GM18867 (cell line): Measurements from ENCODE around the gene CR2.
"Not testable (repeated sequence)": the region's sequence is repeated elsewhere in the genome, so short reads cannot be mapped to it uniquely, and the experiment has no call there.

ENCODE experiments used
- ATAC-seq: cut with Tn5 transposase; IDR thresholded peaks from one replicate; pipeline ENCODE4 v1.9.1; 2021; ENCODE audit warnings: mild to moderate bottlenecking, moderate library complexity; ENCODE audit not compliant: unreplicated experiment

The CR2 gene

DNA sequence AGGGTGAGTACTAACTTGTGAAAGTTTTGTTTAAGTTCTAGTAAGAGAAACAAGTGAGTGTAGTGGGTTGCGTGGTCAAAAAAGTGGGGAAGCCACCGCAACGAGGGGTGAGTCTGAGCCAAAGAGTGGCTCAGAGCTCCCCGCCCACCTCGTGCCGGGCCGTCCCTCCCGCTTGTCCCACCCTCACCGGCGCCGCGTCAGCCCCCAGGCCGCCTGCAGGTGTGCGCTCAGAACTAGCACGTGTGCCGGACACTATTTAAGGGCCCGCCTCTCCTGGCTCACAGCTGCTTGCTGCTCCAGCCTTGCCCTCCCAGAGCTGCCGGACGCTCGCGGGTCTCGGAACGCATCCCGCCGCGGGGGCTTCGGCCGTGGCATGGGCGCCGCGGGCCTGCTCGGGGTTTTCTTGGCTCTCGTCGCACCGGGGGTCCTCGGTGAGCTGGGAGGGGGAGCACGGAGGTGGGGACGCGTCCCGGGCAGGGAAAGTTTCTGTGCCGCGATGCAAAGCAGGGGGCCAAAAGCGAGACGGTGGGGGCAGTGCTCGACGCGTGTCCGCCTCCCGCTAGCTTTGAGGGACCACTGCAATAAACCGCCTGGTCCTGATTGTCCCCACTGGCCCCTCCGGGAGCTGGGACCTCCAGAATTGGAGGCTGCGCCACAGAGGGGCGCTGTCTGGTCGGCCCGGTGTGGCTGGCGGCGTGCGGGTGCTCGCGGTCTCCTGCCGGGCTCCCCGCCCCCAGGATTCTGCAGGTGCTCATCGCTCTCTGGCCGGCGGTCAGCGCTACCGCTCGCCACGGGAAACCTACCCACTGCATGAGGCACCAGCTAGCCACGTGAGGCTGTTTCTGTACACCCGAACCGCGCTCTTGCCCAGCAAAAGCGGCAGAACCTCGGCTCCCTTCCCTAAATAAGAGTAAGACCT is at the start of gene CR2:
Gene CR2 (plus strand): TSS at position 283 of the 919 bp plus-strand sequence. CDS start 91 bp downstream, at position 374.
- peak; percentile 79 for ATAC-seq

DNA sequence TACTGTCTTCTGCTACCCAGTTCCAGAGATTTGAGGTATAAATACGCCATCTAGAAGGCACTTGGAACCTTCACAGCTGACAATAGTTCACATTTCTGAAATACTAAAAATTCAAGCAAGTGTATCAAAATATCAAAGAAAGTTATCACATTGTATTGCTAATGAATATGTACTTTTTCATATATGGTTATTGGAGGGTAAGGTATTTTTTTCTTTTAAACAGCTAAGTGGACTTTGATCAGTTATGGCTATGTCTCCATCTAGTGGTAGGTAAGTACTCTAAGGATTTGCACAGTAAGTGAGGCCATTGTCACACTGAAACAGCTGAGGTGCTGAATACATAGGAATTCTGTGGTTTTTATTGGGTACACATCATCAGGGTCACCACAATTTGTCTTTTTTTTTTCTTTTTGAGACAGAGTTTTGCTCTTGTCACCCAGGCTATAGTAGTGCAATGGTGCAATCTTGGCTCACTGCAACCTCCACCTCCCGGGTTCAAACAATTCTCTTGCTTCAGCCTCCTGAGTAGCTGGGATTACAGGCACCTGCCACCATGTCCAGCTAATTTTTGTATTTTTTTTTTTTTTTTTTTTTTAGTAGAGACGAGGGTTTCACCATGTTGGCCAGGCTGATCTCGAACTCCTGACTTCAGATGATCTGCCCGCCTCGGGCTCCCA is 49.1 kb upstream of the CR2 start:
- ATAC-seq, result peak; percentile 73

GRCh38 chr1:207405814-207406213 is 48.3 kb upstream of the CR2 start:
- no peak for ATAC-seq

DNA sequence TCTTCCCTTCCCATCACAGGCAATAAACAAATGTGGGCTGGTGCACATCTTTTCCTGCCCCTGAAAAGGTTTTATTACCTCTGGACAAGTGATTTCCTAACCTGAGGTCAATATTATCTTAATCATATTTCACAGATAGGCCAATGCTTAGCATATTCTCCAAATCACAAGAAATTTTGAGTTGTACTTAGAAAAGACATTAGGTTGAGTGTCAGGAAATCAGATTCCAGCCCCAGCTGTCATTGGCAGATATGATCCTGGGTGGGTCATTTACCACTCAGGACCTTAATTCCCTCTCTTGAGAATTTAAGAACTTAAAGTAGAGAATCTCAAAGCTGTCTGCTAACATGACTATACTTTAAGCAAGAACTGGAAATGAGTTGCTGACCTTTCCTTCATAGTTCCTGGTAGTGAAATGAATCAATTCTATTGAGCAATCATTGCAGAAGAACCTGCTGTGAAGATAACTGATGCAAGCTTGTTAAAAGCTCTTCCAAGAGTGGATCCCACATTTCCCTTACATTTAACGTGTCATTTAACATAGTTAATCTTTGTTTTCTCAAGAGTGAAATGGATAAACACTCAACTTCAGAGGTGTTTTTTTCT is 46.4 kb upstream of the CR2 start:
- ATAC-seq, result no peak

- no peak for ATAC-seq
These were observed 41.3 kb upstream of the CR2 start for GRCh38 chr1:207412845-207413244.

- peak; percentile 97 for ATAC-seq
These were observed 39.5 kb upstream of the CR2 start for GRCh38 chr1:207414606-207415108.

- no peak for ATAC-seq
These were observed 37.1 kb upstream of the CR2 start for GRCh38 chr1:207417076-207417475.

- ATAC-seq, result no peak
These were observed 35.8 kb upstream of the CR2 start for GRCh38 chr1:207418351-207418750.

GRCh38 chr1:207420109-207420508 is 34.0 kb upstream of the CR2 start:
- ATAC-seq, result no peak

DNA sequence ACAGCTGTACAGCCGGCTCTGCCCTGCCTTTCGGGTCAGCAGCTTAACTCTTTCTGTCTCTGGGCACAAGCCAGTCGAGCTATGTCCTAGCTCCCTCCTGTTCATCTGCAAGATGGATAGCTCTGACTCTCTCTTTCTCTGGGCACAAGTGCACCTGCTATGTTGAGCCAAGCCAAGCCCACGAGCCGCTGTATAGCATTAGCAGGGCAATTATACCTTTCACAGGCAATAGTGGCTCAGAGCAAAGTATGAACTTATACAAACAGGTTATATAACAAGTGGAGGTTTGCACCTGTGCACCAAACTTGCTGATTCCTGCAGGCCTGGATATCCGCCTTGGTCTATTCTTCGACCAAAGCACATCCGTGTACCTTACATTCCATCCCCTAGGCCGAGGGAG is 33.0 kb upstream of the CR2 start:
- no peak for ATAC-seq

DNA sequence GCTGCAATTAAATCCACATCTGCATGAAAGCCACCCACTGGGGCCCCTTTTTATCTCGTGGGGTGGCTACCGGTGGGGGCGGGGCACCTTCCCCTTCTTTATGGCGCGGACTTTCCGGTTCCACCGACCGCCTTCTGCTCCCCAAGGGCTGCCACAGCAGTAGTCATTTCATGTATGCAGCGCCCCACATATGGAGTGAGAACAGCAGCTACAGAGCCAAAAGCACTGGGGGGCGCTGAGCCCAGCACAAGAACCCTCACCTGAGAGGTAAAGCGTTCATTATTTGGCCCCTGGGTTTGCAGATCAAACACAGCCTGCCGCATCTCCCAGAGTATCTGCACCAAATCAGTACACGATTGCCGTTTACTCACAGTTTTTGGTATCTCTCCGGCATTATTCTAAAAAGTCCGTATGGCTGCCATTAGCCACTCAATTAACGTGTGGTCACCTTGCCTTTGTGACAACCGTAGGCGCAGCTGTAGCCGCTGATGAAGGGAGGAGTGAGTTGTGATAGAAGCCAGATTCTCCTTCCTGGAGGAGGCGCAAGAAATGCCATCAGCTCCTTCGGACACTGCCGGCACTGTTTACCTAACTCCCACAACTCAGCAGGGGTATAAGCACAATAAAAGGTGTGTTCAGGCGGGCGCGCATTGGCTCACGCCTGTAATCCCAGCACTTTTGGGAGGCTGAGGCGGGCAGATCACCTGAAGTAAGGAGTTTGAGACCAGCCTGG is 30.4 kb upstream of the CR2 start:
- ATAC-seq, result no peak

DNA sequence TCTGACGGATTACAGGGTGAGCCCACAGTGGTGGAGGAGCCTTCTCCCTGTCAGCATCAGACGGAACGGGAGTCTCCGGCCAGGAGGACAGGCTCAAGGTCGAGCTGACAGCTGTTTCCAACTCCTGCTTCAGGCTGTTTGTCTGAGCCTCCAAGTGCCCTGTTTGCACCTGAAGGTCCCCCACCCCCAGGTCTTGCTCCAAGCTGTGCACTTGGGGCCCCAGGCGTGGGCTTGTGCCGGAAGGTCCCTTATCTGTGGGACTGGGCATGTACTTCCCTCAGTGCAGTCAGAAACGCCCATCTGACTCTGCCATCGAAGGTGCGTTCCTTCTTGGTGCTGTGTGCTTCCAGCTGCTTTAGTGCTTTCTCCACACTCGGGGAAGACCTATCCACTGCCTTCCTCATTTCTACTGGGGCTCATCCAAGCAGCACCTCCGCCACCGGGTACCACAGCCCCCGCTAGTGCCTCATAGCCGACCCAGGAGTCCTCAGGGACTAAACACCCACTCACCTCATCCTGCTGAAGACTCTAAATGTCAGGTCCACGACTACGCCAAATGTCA is 29.5 kb upstream of the CR2 start:
- ATAC-seq, result no peak

DNA sequence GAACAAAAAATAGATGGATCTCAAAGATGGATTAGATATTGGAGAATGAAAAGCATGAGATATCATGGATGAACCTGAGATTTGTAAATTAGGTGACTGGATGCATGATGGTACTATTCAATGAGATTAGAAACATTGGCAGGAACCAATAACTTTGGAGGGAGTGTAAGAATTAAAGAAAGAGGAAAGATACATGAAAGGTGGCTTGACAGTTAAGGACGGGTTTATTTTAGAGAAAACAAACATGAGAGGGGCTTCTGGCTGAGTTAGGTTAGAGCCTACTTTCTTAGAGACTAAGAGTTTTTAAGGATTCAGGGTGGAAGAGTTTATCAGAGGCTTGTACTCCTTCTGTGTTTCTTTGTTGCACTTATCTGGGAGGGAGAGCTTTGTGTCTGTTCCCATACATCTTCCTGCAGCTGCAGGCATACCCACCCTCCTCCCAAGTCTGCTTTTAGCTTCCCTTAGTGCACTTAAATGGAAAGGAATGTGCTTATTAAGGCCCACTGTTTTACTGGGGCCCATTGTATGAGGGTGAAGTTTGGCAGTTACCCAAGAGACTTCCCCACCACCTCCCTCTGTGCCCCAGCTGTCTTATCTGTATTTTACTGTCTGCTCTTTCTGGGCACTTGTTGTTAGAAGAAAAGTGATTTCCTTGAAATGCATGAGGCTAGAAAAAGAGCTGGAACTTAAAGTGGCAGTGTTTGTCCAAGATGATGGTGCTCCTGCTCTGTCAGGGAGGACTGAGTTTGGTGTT is 26.1 kb upstream of the CR2 start:
- ATAC-seq, result no peak

DNA sequence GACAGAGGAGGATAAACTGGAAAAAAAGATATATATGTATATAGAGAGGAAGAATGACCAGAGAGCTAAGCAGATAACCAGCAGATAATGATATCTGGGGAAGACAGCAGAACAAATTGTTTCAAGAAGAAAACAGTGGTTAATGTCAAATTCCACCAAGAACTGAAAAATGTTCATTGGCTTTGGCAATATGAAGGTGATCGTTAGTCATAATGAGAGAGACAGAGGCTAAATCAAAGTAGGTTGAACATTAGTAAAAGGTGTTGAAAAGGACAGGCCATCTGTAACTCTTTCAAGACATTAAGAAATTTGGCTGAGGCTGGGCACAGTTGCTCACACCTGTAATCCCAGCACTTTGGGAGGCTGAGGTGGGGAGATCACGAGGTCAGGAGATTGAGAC is 25.3 kb upstream of the CR2 start:
- no peak for ATAC-seq

DNA sequence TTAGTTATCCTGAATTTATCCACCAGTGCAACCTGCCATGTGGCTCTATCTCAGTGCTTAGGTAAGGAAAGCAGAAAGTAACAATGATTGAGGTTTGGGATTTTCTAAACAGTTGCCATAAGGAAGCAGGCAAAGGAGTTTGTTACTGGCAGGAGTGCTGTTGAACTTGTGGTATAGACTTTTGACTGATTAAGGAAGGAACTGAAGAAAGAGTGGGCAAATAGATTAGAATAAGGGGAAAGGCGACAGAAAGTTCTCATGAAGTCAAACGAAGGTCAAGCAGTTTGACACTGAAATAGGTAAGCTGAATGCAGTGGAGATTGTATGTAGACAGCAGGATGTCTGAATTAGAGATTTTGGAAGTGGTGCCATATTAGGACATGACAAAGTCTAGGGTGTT is 24.2 kb upstream of the CR2 start:
- no peak for ATAC-seq

GRCh38 chr1:207430602-207431001 is 23.5 kb upstream of the CR2 start:
- ATAC-seq, result no peak

DNA sequence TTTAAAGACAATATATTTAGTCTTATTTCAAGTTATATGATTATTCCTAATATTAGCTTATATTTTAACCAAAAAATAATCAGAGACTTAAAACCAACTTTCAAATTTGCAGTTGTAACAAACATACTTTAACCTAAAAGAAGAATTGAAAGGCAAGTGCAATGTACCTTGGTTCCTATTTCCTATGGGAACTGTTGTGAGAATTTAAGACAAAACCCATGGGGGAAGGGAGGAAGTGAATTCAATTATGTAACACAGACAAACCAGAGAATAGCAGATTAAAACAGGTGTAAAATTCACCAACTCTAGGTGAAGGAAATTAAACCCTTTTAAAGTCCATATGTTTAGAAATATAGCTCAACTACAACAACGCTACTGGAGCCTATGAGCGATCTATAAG is 22.6 kb upstream of the CR2 start:
- no peak for ATAC-seq

- ATAC-seq, result no peak
These were observed 20.7 kb upstream of the CR2 start for GRCh38 chr1:207433435-207433834.

GRCh38 chr1:207436746-207437145 is 17.4 kb upstream of the CR2 start:
- not testable (repeated sequence) for ATAC-seq

GRCh38 chr1:207440626-207441025 is 13.5 kb upstream of the CR2 start:
- no peak for ATAC-seq
